ENCODE measurements around the gene FYB1. TPM values are rescaled to one million over a fixed set of nuclear protein-coding genes. Genes with fewer than 3 reads are reported as not detected.
A peak's percentile ranks its signal among the peaks of the same experiment; 100 is the strongest.

The FYB1 gene
- total and polyA plus RNA-seq, 7 experiments from 2014 or later, result 310 to 701 (median 491) TPM

GRCh38 chr5:39080597-39081204 lies 138.7 kb downstream of the FYB1 start:
- intact Hi-C loops (cut with micrococcal nuclease), result loop anchor here (1.0 to 2.0 kb wide), 4 partner anchors 75 to 86 kb away; no protein-coding TSS in a partner anchor
- Mint-ChIP-seq H3K4me1 (peaks cover 6 to 19% (median 17%) of the 10 kb centered on the region in 7 donors), H3K36me3 (peaks cover 0 to 5% (median 0%) of the 10 kb centered on the region in 5 donors), H3K27ac (no peak overlapping the region), H3K9me3 (peaks cover 0 to 1% (median 0%) of the 10 kb centered on the region in 11 donors), H3K27me3 (peaks cover 8 to 59% (median 29%) of the 10 kb centered on the region in 5 donors), H3K4me3 (no peak overlapping the region)
- Histone ChIP-seq H3K27me3 (ENCODE audit: control insufficient read depth in 2 of 2, insufficient read depth in 2 of 2, low read length in 2 of 2) (peaks cover 14 to 17% of the 10 kb centered on the region in 2 donors), H3K4me3 (ENCODE audit: low read length) (no peak overlapping the region), H3K36me3 (ENCODE audit: control insufficient read depth in 2 of 3, insufficient read depth in 3 of 3, low read length in 3 of 3) (no peaks in the 10 kb centered on the region), H3K9me3 (ENCODE audit: control insufficient read depth in 2 of 3, low read length in 3 of 3) (no peaks in the 10 kb centered on the region), H3K4me1 (ENCODE audit: control insufficient read depth in 2 of 2, insufficient read depth in 2 of 2, low read length in 2 of 2) (peaks cover 0 to 5% of the 10 kb centered on the region in 2 donors), H3K27ac (ENCODE audit: low read depth, low read length) (no peak overlapping the region)
- DNase-seq (peak in 1 of 9 donors; percentile 28), ATAC-seq (peak; percentile 81)
- ChIA-PET CTCF (interaction anchor here (0.6 to 2.2 kb wide), 18 partner anchors 9 to 639 kb away, joined by 3 to 7 read pairs (median 3); no protein-coding TSS in a partner anchor), POLR2A (interaction anchor here (0.8 to 1.7 kb wide), 3 partner anchors 9 to 110 kb away, joined by 3 to 9 read pairs (median 3); no protein-coding TSS in a partner anchor)

GRCh38 chr5:39080168-39080567 lies 139.2 kb downstream of the FYB1 start:
- ChIA-PET POLR2A (interaction anchor here (0.6 to 1.7 kb wide), 4 partner anchors 9 to 18 kb away, joined by 3 to 9 read pairs (median 4); no protein-coding TSS in a partner anchor), CTCF (interaction anchor here (0.7 to 2.2 kb wide), 13 partner anchors 9 to 638 kb away, joined by 3 to 7 read pairs (median 3); no protein-coding TSS in a partner anchor)
- H3K9me3 ChIP-seq (ENCODE audit: control insufficient read depth in 2 of 3, low read length in 3 of 3), result no peaks in the 10 kb centered on the region
- no peak overlapping the region for H3K27ac Mint-ChIP-seq
- peaks cover 8 to 59% (median 29%) of the 10 kb centered on the region in 5 donors for H3K27me3 Mint-ChIP-seq
- no peak overlapping the region for H3K4me3 ChIP-seq (ENCODE audit: low read length)
- no peaks in the 10 kb centered on the region for H3K36me3 ChIP-seq (ENCODE audit: control insufficient read depth in 2 of 3, insufficient read depth in 3 of 3, low read length in 3 of 3)
- no peak for DNase-seq
- peaks cover 9 to 24% (median 22%) of the 10 kb centered on the region in 7 donors for H3K4me1 Mint-ChIP-seq
- ATAC-seq, result no peak
- H3K4me3 Mint-ChIP-seq, result no peak overlapping the region
- H3K27ac ChIP-seq (ENCODE audit: low read depth, low read length), result no peak overlapping the region
- peaks cover 2 to 5% of the 10 kb centered on the region in 2 donors for H3K4me1 ChIP-seq (ENCODE audit: control insufficient read depth in 2 of 2, insufficient read depth in 2 of 2, low read length in 2 of 2)
- peaks cover 0 to 2% (median 0%) of the 10 kb centered on the region in 11 donors for H3K9me3 Mint-ChIP-seq
- intact Hi-C loops (cut with micrococcal nuclease), result loop anchor here (1.0 to 2.0 kb wide), 4 partner anchors 75 to 86 kb away; no protein-coding TSS in a partner anchor
- peaks cover 14 to 17% of the 10 kb centered on the region in 2 donors for H3K27me3 ChIP-seq (ENCODE audit: control insufficient read depth in 2 of 2, insufficient read depth in 2 of 2, low read length in 2 of 2)
- peaks cover 0 to 5% (median 0%) of the 10 kb centered on the region in 5 donors for H3K36me3 Mint-ChIP-seq

- ATAC-seq (no peak), DNase-seq (no peak)
- POLR2A ChIA-PET, result interaction anchor here (0.6 to 1.4 kb wide), 2 partner anchors 12 to 18 kb away, joined by 3 read pairs; no protein-coding TSS in a partner anchor
- intact Hi-C loops (cut with micrococcal nuclease), result loop anchor here in 1 of 2 donors (5.0 to 10.0 kb wide), 2 partner anchors 247 to 1756 kb away; partner anchors contain the start of gene RPL37
- Histone ChIP-seq H3K27ac (ENCODE audit: low read depth, low read length) (no peak overlapping the region), H3K36me3 (ENCODE audit: control insufficient read depth in 2 of 3, insufficient read depth in 3 of 3, low read length in 3 of 3) (peaks cover 0 to 5% (median 0%) of the 10 kb centered on the region in 3 experiments), H3K27me3 (ENCODE audit: control insufficient read depth in 2 of 2, insufficient read depth in 2 of 2, low read length in 2 of 2) (peaks cover 14 to 17% of the 10 kb centered on the region in 2 donors), H3K4me1 (ENCODE audit: control insufficient read depth in 2 of 2, insufficient read depth in 2 of 2, low read length in 2 of 2) (peaks cover 3 to 5% of the 10 kb centered on the region in 2 donors), H3K9me3 (ENCODE audit: control insufficient read depth in 2 of 3, low read length in 3 of 3) (no peaks in the 10 kb centered on the region), H3K4me3 (ENCODE audit: low read length) (no peak overlapping the region)
- H3K4me1 Mint-ChIP-seq, result peaks cover 12 to 30% (median 23%) of the 10 kb centered on the region in 7 donors
- peaks cover 0 to 2% (median 0%) of the 10 kb centered on the region in 11 donors for H3K9me3 Mint-ChIP-seq
- H3K27me3 Mint-ChIP-seq, result peaks cover 8 to 59% (median 29%) of the 10 kb centered on the region in 5 donors
- peaks cover 0 to 5% (median 0%) of the 10 kb centered on the region in 5 donors for H3K36me3 Mint-ChIP-seq
- peak overlapping the region in 1 of 9 donors; percentile 25 for H3K27ac Mint-ChIP-seq
- CTCF ChIA-PET, result interaction anchor here (0.6 to 2.2 kb wide), 2 partner anchors 8 to 638 kb away, joined by 3 to 6 read pairs; no protein-coding TSS in a partner anchor
- H3K4me3 Mint-ChIP-seq, result no peak overlapping the region
Measured at GRCh38 chr5:39079147-39079546, 140.2 kb downstream of the FYB1 start.

GRCh38 chr5:39076757-39077728 lies 142.3 kb downstream of the FYB1 start:
- ChIA-PET POLR2A (interaction anchor here (0.7 to 0.8 kb wide), 2 partner anchors 37 to 187 kb away, joined by 3 read pairs; no protein-coding TSS in a partner anchor), CTCF (no interaction called here)
- Mint-ChIP-seq H3K36me3 (peaks cover 0 to 7% (median 3%) of the 10 kb centered on the region in 5 donors), H3K27me3 (peaks cover 8 to 47% (median 26%) of the 10 kb centered on the region in 5 donors), H3K4me1 (peaks cover 15 to 40% (median 32%) of the 10 kb centered on the region in 7 donors), H3K9me3 (peaks cover 0 to 1% (median 0%) of the 10 kb centered on the region in 11 donors), H3K4me3 (peak overlapping the region; percentile 13 to 96 (median 54)), H3K27ac (peak overlapping the region in 4 of 9 donors; percentile 0 to 60 (median 29))
- intact Hi-C loops (cut with micrococcal nuclease), result loop anchor here in 1 of 2 donors (2.0 to 10.0 kb wide), 3 partner anchors 22 to 1758 kb away; partner anchors contain the start of gene RPL37
- Histone ChIP-seq H3K27me3 (ENCODE audit: control insufficient read depth in 2 of 2, insufficient read depth in 2 of 2, low read length in 2 of 2) (peaks cover 11 to 17% of the 10 kb centered on the region in 2 donors), H3K27ac (ENCODE audit: low read depth, low read length) (no peak overlapping the region), H3K9me3 (ENCODE audit: control insufficient read depth in 2 of 3, low read length in 3 of 3) (no peaks in the 10 kb centered on the region), H3K36me3 (ENCODE audit: control insufficient read depth in 2 of 3, insufficient read depth in 3 of 3, low read length in 3 of 3) (peaks cover 0 to 7% (median 0%) of the 10 kb centered on the region in 3 experiments), H3K4me3 (ENCODE audit: low read length) (no peak overlapping the region), H3K4me1 (ENCODE audit: control insufficient read depth in 2 of 2, insufficient read depth in 2 of 2, low read length in 2 of 2) (peaks cover 9 to 11% of the 10 kb centered on the region in 2 donors)
- ATAC-seq (no peak), DNase-seq (no peak)

GRCh38 chr5:39076101-39076756 lies 143.1 kb downstream of the FYB1 start:
- intact Hi-C loops (cut with micrococcal nuclease), result loop anchor here in 1 of 2 donors (2.0 to 10.0 kb wide), 3 partner anchors 23 to 1759 kb away; partner anchors contain the start of gene RPL37
- peak overlapping the region in 2 of 9 donors; percentile 31 to 98 for H3K27ac Mint-ChIP-seq
- CTCF ChIA-PET, result interaction anchor here (0.6 kb wide), 1 partner anchor 83 kb away, joined by 5 read pairs; no protein-coding TSS in a partner anchor

More at GRCh38 chr5:39076101-39076756, 143.1 kb downstream of the FYB1 start:
- peaks cover 0 to 10% (median 5%) of the 10 kb centered on the region in 5 donors for H3K36me3 Mint-ChIP-seq
- H3K4me1 ChIP-seq (ENCODE audit: control insufficient read depth in 2 of 2, insufficient read depth in 2 of 2, low read length in 2 of 2), result peaks cover 12 to 14% of the 10 kb centered on the region in 2 donors
- H3K36me3 ChIP-seq (ENCODE audit: control insufficient read depth in 2 of 3, insufficient read depth in 3 of 3, low read length in 3 of 3), result peaks cover 0 to 7% (median 0%) of the 10 kb centered on the region in 3 experiments
- DNase-seq (no peak), ATAC-seq (no peak)
- H3K27ac ChIP-seq (ENCODE audit: low read depth, low read length), result no peak overlapping the region
- peaks cover 11 to 17% of the 10 kb centered on the region in 2 donors for H3K27me3 ChIP-seq (ENCODE audit: control insufficient read depth in 2 of 2, insufficient read depth in 2 of 2, low read length in 2 of 2)
- peaks cover 0 to 1% (median 0%) of the 10 kb centered on the region in 11 donors for H3K9me3 Mint-ChIP-seq
- no peak overlapping the region for H3K4me3 ChIP-seq (ENCODE audit: low read length)
- POLR2A ChIA-PET, result interaction anchor here (0.7 to 0.8 kb wide), 2 partner anchors 36 to 188 kb away, joined by 3 read pairs; no protein-coding TSS in a partner anchor
- peaks cover 19 to 48% (median 38%) of the 10 kb centered on the region in 7 donors for H3K4me1 Mint-ChIP-seq
- H3K4me3 Mint-ChIP-seq, result peak overlapping the region; percentile 10 to 96 (median 53)
- H3K27me3 Mint-ChIP-seq, result peaks cover 8 to 42% (median 22%) of the 10 kb centered on the region in 5 donors
- H3K9me3 ChIP-seq (ENCODE audit: control insufficient read depth in 2 of 3, low read length in 3 of 3), result no peaks in the 10 kb centered on the region

Measured in naive thymus-derived CD4-positive, alpha-beta T cell (primary cell).